SW 1271 (cell line): ENCODE measurements around the gene TBL2.
"Not testable (repeated sequence)": the region's sequence is repeated elsewhere in the genome, so short reads cannot be mapped to it uniquely, and the experiment has no call there.

Source experiments
- DNase-seq, 2 experiments: peaks; one replicate each; lab custom pipeline; 2025; lab: John Stamatoyannopoulos, UW

Gene TBL2

GRCh38 chr7:73606801-73607691 is 28.7 kb upstream of the TBL2 start:
- DNase-seq, result peak in 1 of 2 experiments; percentile 30

GRCh38 chr7:73605601-73606220 is 27.3 kb upstream of the TBL2 start:
- no peak for DNase-seq

- DNase-seq, result no peak
Measured at GRCh38 chr7:73602721-73603651, 24.6 kb upstream of the TBL2 start.

DNA sequence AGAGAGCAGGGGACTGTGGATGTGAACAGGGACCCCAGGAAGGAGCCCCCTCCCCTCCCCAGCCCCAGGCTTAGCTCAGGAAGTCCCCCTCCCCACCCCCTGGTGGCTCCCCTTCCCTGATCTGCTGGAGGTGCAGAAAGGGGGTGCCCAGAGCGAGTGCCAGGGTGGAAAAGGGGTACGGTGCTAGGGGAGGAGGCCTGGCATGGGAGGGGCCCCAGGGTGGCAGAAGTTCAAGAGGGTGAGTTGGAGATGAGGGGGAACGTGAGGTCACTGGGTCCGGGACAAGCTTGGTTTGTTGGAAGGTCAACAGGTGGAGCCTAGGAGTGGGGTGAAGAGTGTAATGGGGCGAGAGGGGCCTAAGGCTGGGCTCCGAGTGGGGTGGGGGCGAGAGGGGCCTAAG is 21.5 kb upstream of the TBL2 start:
- DNase-seq, result no peak

GRCh38 chr7:73599151-73599882 is 20.9 kb upstream of the TBL2 start:
- no peak for DNase-seq

DNA sequence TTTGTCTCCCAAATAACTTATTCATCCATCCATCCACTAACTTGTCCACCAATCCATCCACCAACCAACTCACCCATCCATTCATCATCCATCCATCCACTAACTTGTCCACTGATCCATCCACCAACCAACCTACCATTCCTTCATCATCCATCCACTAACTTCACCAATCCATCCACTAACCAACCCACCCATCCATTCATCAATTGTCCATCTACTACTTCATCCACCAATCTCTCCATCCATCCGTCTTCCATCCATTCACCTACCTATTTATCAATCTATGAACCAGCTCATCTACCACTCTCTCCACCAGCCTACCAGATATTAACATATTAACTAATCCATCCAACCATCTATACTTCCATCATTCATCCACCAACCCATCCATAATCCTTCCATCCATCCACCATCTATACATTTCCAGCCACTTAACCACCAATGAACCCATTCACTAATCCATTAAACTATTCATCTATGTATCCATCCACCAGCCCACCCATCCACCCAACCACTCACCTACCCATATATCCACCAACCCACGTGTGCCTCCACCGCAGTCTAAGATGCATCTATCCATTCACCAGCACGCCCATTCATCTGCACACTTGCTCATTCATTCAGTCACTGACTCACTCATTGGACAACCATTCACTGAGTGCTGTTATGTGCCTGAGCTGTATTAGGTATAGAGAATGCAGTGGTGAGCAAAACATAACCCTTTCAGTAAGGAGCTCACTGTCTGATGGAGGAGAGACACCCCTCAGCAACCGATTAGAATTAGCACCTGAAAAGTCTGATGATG is 19.8 kb upstream of the TBL2 start:
- DNase-seq, result no peak

DNA sequence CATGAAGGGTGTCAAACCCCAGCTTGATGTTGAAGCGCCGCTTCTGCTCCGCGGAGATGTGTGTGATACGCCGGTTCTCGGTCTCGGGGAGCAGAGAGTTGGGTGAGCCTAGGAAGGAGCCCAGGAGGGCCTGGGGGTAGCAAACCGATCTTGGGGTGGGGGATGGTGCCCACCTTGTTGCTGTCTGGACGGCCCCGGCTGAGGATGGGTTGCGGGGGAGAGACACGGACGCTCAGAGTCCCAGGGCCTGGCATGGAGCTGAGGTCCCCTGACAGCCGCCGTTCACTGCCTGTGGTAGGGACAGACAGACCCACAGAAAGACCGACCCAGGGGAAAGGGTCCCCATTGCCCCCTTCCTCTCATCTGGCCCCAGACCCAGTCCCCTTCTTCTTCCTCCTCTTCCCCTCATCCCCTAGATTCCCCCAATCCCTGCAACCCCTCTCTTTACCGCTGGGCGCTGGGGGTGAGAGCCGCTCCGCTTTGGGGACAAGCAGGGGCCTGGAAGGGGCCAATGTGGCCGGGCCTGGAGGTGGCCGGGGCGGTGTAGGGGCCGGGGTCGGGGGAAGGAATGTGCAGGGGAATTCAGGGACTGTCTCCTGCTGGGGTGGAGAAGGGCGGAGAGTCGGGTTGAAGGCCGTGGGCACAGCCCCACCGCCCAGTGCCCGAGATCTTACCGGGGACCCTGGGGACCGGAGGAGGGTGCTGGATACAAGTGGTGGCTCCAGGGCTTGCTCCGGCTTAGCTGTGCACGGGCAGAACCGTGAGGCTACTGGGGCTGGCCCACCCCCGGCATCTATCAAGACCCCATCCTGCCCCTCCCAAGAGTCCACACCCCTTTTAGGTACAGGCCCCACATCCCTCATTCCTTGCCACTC is 18.0 kb upstream of the TBL2 start:
- no peak for DNase-seq

GRCh38 chr7:73595358-73595757 is 17.0 kb upstream of the TBL2 start:
- no peak for DNase-seq

DNA sequence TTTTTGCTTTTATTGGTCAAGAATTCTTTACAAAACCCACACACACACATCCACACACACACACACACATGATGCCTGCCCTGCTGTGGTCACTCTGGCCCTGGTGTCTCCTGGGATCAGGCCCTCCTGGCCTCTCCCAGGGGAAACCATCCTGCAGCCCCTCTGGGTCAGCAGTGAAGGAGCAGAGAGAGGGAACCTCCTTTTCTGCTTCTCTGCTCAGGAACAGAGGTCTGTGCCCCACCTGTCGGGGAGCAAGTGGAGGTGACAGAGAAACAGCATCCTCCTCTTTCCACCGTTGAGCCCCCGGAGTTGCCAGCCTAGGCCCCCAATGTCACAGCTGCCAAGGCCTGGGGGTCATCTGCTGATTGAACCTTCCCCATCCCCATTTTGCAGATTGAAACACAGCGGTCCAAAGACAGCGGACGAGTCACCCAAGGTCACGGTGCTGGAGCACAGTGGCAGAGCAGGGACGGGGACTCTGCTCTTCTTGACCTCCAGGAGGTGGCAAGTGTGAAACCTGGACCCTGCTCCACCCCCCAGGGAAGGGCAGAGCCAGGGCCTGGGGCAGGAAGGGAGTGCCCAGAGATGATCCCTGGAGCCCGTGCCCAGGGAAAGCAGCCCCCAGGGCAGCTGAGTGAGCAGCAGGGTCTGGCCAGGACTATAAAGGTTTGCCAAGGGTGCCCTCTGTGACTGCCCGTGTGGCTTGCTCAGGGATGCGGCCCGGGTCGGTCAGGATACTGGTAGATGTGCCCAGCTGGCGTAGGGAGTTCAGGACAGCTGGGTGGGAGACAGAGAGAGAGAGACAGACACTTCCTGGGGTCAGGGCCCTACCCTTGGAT is 15.0 kb upstream of the TBL2 start:
- no peak for DNase-seq

DNA sequence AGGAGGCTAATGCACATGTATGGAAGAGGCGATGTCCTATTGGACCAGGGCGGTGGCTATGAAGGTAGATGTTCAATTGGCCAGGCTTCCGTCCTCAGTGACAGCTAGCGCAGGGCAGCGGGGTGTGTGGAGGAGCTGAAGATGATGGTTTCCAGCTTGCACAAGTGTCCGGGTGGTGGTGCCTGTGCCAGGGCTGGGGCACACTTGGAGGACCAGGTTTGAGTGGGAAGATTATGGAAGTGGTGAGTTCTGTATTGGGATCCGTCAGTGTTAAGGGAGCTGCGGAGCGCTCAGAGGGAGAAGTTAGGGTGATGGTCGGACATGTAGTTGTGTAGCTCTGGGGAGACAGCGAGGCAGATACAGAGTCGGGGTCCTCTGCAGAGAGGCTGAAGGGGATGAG is 8.5 kb upstream of the TBL2 start:
- DNase-seq, result no peak

GRCh38 chr7:73585196-73585595 is 6.8 kb upstream of the TBL2 start:
- no peak for DNase-seq

GRCh38 chr7:73582664-73583202 is 4.4 kb upstream of the TBL2 start:
- DNase-seq, result no peak

DNA sequence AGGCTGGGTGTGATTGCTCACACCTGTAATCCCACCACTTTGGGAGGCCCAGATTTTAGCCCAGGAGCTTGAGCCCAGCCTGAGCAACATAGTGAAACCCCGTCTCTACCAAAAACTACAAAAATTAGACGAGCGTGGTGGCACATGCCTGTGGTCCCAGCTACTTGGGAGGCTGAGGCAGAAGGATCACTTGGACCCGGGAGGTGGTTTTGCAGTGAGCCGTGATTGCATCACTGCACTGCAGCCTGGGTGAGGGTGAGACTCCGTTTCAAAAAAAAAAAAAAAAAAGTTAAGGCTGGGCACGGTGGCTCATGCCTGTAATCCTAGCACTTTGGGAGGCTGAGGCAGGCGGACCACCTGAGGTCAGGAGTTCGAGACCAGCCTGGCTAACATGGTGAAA is 2.6 kb upstream of the TBL2 start:
- not testable (repeated sequence) for DNase-seq

DNA sequence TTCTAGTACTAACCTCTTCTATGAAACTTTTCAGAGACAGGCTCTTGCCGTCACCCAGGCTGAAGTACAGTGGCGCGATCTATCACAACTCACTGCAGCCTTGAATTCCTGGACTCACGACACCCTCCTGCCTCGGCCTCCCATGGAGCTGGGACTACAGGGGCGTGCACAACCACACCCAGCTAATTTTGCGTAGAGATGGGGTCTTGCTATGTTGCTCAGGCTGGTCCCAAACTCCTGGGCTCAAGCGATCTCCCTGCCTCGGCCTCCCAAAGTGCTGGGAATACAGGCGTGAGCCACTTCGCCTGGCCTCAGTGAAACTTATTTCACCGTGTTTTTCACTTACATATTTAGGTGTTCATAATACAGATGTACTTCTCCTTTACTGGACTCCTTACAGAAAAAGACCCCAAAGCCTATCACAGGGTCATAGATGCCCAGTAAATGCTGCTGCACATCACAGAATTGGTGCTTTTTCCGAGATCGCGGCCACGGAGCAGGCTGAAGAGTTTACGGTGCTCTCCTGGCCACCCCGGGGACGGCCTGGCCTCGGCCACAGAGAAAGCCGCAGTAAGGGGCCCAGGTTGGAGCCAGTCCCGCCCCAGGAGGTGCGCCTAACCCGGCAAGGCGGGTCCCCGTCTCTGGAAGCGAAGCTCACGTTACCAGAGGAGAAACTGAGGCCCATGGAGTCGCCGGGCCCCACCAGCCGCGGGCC is 595 bp downstream of the TBL2 start:
- DNase-seq, result no peak

GRCh38 chr7:73573791-73574190 is 4.6 kb downstream of the TBL2 start:
- DNase-seq, result no peak

DNA sequence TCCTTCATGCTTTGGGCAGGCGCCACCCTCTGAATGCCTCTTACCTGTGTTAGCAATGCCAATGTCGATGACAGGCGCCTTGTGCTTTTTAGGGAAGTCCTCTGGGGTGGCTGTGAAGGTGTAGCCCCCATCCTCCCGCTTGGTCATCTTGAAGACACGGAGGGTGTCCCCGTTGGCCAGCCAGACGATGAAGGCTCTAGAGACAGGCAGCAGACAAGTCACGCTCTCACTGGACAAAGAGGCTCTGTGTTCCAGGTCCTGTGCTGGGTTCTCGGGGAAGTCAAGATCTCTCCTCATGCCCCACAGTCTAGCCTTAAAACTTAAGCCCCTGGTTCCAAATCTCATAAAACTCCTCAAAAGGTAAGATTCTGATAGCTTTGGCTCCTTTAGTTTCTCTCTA is 5.1 kb downstream of the TBL2 start:
- no peak for DNase-seq

GRCh38 chr7:73572767-73573186 is 5.6 kb downstream of the TBL2 start:
- DNase-seq, result no peak

DNA sequence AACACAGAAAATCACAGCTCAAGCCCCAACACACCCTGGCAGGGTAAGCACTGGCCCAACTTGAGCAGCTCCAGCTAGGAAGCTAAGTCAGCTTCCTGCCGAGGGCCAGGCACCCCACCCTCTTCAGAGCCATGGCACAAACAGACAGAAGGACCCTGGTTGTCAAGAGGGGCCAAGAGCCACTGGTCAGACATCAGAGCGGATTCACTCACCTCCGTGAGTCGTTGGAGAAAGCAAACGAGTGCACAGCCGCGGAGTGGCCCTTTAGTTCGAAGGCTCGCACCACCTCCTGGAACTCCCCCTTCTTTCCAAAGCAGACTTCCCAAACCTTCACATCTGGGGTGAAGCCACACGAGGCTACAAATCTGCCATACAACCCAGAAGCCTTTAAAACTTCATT is 7.4 kb downstream of the TBL2 start:
- DNase-seq, result no peak
